ENCODE results near the gene CPM. TPM values are rescaled to one million over a fixed set of nuclear protein-coding genes. Genes with fewer than 3 reads are reported as not detected.
"Not testable (repeated sequence)": the region's sequence is repeated elsewhere in the genome, so short reads cannot be mapped to it uniquely, and the experiment has no call there.

The CPM gene
- total and polyA plus RNA-seq, 5 donors from 2014 or later = 2.5 to 7.9 (median 5.6) TPM

GRCh38 chr12:68865399-68866164, 67.4 kb downstream of the CPM start:
- H3K4me1 Mint-ChIP-seq = peaks cover 0 to 8% (median 2%) of the 10 kb centered on the region in 4 donors
- H3K4me1 ChIP-seq (ENCODE audit: control insufficient read depth, insufficient read depth, low read length, poor library complexity, severe bottlenecking) = no peaks in the 10 kb centered on the region

GRCh38 chr12:68864604-68865003, 68.4 kb downstream of the CPM start:
- Mint-ChIP-seq H3K4me1 (peaks cover 0 to 8% (median 4%) of the 10 kb centered on the region in 4 donors), H3K4me3 (no peak overlapping the region), H3K36me3 (no peaks in the 10 kb centered on the region), H3K9me3 (no peaks in the 10 kb centered on the region), H3K27me3 (no peaks in the 10 kb centered on the region), H3K27ac (no peak overlapping the region)
- Histone ChIP-seq H3K9me3 (ENCODE audit: control insufficient read depth in 2 of 2, low read length in 2 of 2) (no peaks in the 10 kb centered on the region), H3K4me3 (ENCODE audit: low read depth, low read length) (no peak overlapping the region), H3K4me1 (ENCODE audit: control insufficient read depth, insufficient read depth, low read length, poor library complexity, severe bottlenecking) (no peaks in the 10 kb centered on the region), H3K27ac (ENCODE audit: insufficient read depth, low read length, poor library complexity, severe bottlenecking) (no peak overlapping the region), H3K27me3 (ENCODE audit: control insufficient read depth, insufficient read depth, low read length) (no peaks in the 10 kb centered on the region), H3K36me3 (ENCODE audit: control insufficient read depth, insufficient read depth, low read length) (no peaks in the 10 kb centered on the region)
- ATAC-seq (ENCODE audit: low read depth in 2 of 2) (no peak), DNase-seq (no peak)

More at GRCh38 chr12:68865399-68866164, 67.4 kb downstream of the CPM start:
- no peak overlapping the region for H3K27ac ChIP-seq (ENCODE audit: insufficient read depth, low read length, poor library complexity, severe bottlenecking)
- H3K4me3 Mint-ChIP-seq = no peak overlapping the region
- no peak overlapping the region for H3K4me3 ChIP-seq (ENCODE audit: low read depth, low read length)
- H3K27ac Mint-ChIP-seq = no peak overlapping the region
- H3K27me3 Mint-ChIP-seq = no peaks in the 10 kb centered on the region
- no peaks in the 10 kb centered on the region for H3K9me3 ChIP-seq (ENCODE audit: control insufficient read depth in 2 of 2, low read length in 2 of 2)
- no peaks in the 10 kb centered on the region for H3K27me3 ChIP-seq (ENCODE audit: control insufficient read depth, insufficient read depth, low read length)
- DNase-seq (no peak), ATAC-seq (ENCODE audit: low read depth in 2 of 2) (no peak)
- H3K36me3 Mint-ChIP-seq = no peaks in the 10 kb centered on the region
- no peaks in the 10 kb centered on the region for H3K36me3 ChIP-seq (ENCODE audit: control insufficient read depth, insufficient read depth, low read length)
- no peaks in the 10 kb centered on the region for H3K9me3 Mint-ChIP-seq

GRCh38 chr12:68863886-68864454, 69.0 kb downstream of the CPM start:
- not testable (repeated sequence) for H3K27me3 ChIP-seq (ENCODE audit: control insufficient read depth, insufficient read depth, low read length); H3K4me1 ChIP-seq (ENCODE audit: control insufficient read depth, insufficient read depth, low read length, poor library complexity, severe bottlenecking); H3K36me3 ChIP-seq (ENCODE audit: control insufficient read depth, insufficient read depth, low read length); H3K9me3 Mint-ChIP-seq; H3K27me3 Mint-ChIP-seq; H3K4me3 Mint-ChIP-seq; H3K27ac ChIP-seq (ENCODE audit: insufficient read depth, low read length, poor library complexity, severe bottlenecking); H3K27ac Mint-ChIP-seq; H3K4me1 Mint-ChIP-seq; H3K36me3 Mint-ChIP-seq; H3K9me3 ChIP-seq (ENCODE audit: control insufficient read depth in 2 of 2, low read length in 2 of 2)
- peak in 2 of 3 donors; percentile 43 to 66 for DNase-seq
- ATAC-seq (ENCODE audit: low read depth in 2 of 2) = peak; percentile 58 to 60
- peak overlapping the region; percentile 41 for H3K4me3 ChIP-seq (ENCODE audit: low read depth, low read length)

- DNase-seq = no peak
- no peak overlapping the region for H3K4me3 Mint-ChIP-seq
- H3K9me3 ChIP-seq (ENCODE audit: control insufficient read depth in 2 of 2, low read length in 2 of 2) = no peaks in the 10 kb centered on the region
- H3K27me3 Mint-ChIP-seq = no peaks in the 10 kb centered on the region
- H3K9me3 Mint-ChIP-seq = no peaks in the 10 kb centered on the region
- no peaks in the 10 kb centered on the region for H3K36me3 ChIP-seq (ENCODE audit: control insufficient read depth, insufficient read depth, low read length)
- H3K27me3 ChIP-seq (ENCODE audit: control insufficient read depth, insufficient read depth, low read length) = no peaks in the 10 kb centered on the region
- peaks cover 0 to 8% (median 4%) of the 10 kb centered on the region in 4 donors for H3K4me1 Mint-ChIP-seq
- H3K27ac Mint-ChIP-seq = no peak overlapping the region
- H3K4me1 ChIP-seq (ENCODE audit: control insufficient read depth, insufficient read depth, low read length, poor library complexity, severe bottlenecking) = no peaks in the 10 kb centered on the region
- H3K36me3 Mint-ChIP-seq = no peaks in the 10 kb centered on the region
- no peak for ATAC-seq (ENCODE audit: low read depth in 2 of 2)
- H3K4me3 ChIP-seq (ENCODE audit: low read depth, low read length) = no peak overlapping the region
- no peak overlapping the region for H3K27ac ChIP-seq (ENCODE audit: insufficient read depth, low read length, poor library complexity, severe bottlenecking)
These were observed 69.7 kb downstream of the CPM start for GRCh38 chr12:68863109-68863770.

GRCh38 chr12:68861890-68862289, 71.1 kb downstream of the CPM start:
- H3K4me1 Mint-ChIP-seq = peaks cover 0 to 8% (median 4%) of the 10 kb centered on the region in 4 donors
- no peak for DNase-seq
- H3K27me3 Mint-ChIP-seq = no peaks in the 10 kb centered on the region
- Histone ChIP-seq H3K4me1 (ENCODE audit: control insufficient read depth, insufficient read depth, low read length, poor library complexity, severe bottlenecking) (no peaks in the 10 kb centered on the region), H3K9me3 (ENCODE audit: control insufficient read depth in 2 of 2, low read length in 2 of 2) (no peaks in the 10 kb centered on the region), H3K27me3 (ENCODE audit: control insufficient read depth, insufficient read depth, low read length) (no peaks in the 10 kb centered on the region), H3K36me3 (ENCODE audit: control insufficient read depth, insufficient read depth, low read length) (no peaks in the 10 kb centered on the region), H3K4me3 (ENCODE audit: low read depth, low read length) (no peak overlapping the region), H3K27ac (ENCODE audit: insufficient read depth, low read length, poor library complexity, severe bottlenecking) (no peak overlapping the region)
- H3K36me3 Mint-ChIP-seq = no peaks in the 10 kb centered on the region
- H3K9me3 Mint-ChIP-seq = no peaks in the 10 kb centered on the region
- H3K4me3 Mint-ChIP-seq = no peak overlapping the region
- no peak overlapping the region for H3K27ac Mint-ChIP-seq
- ATAC-seq (ENCODE audit: low read depth in 2 of 2) = no peak

- no peak overlapping the region for H3K27ac Mint-ChIP-seq
- Histone ChIP-seq H3K27me3 (ENCODE audit: control insufficient read depth, insufficient read depth, low read length) (no peaks in the 10 kb centered on the region), H3K36me3 (ENCODE audit: control insufficient read depth, insufficient read depth, low read length) (no peaks in the 10 kb centered on the region), H3K4me1 (ENCODE audit: control insufficient read depth, insufficient read depth, low read length, poor library complexity, severe bottlenecking) (no peaks in the 10 kb centered on the region), H3K4me3 (ENCODE audit: low read depth, low read length) (no peak overlapping the region), H3K27ac (ENCODE audit: insufficient read depth, low read length, poor library complexity, severe bottlenecking) (no peak overlapping the region), H3K9me3 (ENCODE audit: control insufficient read depth in 2 of 2, low read length in 2 of 2) (no peaks in the 10 kb centered on the region)
- H3K4me3 Mint-ChIP-seq = no peak overlapping the region
- H3K4me1 Mint-ChIP-seq = peaks cover 0 to 5% (median 0%) of the 10 kb centered on the region in 4 donors
- peaks cover 4% of the 10 kb centered on the region for H3K27me3 Mint-ChIP-seq
- H3K9me3 Mint-ChIP-seq = no peaks in the 10 kb centered on the region
- no peak for DNase-seq
- H3K36me3 Mint-ChIP-seq = peaks cover 3% of the 10 kb centered on the region
- ATAC-seq (ENCODE audit: low read depth in 2 of 2) = no peak
These were observed 76.5 kb downstream of the CPM start for GRCh38 chr12:68856510-68856909.

GRCh38 chr12:68855771-68856170, 77.2 kb downstream of the CPM start:
- no peak overlapping the region for H3K4me3 Mint-ChIP-seq
- peaks cover 0 to 5% (median 0%) of the 10 kb centered on the region in 4 donors for H3K4me1 Mint-ChIP-seq
- H3K27me3 Mint-ChIP-seq = peaks cover 4% of the 10 kb centered on the region
- no peak for ATAC-seq (ENCODE audit: low read depth in 2 of 2)
- H3K4me1 ChIP-seq (ENCODE audit: control insufficient read depth, insufficient read depth, low read length, poor library complexity, severe bottlenecking) = no peaks in the 10 kb centered on the region
- no peak overlapping the region for H3K27ac Mint-ChIP-seq
- H3K36me3 Mint-ChIP-seq = peaks cover 3% of the 10 kb centered on the region
- no peak overlapping the region for H3K27ac ChIP-seq (ENCODE audit: insufficient read depth, low read length, poor library complexity, severe bottlenecking)
- H3K9me3 ChIP-seq (ENCODE audit: control insufficient read depth in 2 of 2, low read length in 2 of 2) = no peaks in the 10 kb centered on the region
- H3K4me3 ChIP-seq (ENCODE audit: low read depth, low read length) = no peak overlapping the region
- no peaks in the 10 kb centered on the region for H3K36me3 ChIP-seq (ENCODE audit: control insufficient read depth, insufficient read depth, low read length)
- H3K9me3 Mint-ChIP-seq = no peaks in the 10 kb centered on the region
- H3K27me3 ChIP-seq (ENCODE audit: control insufficient read depth, insufficient read depth, low read length) = no peaks in the 10 kb centered on the region
- no peak for DNase-seq

Data from CD4-positive, CD25-positive, alpha-beta regulatory T cell (primary cell).